ENCODE results near the gene INTS1.

DNA sequence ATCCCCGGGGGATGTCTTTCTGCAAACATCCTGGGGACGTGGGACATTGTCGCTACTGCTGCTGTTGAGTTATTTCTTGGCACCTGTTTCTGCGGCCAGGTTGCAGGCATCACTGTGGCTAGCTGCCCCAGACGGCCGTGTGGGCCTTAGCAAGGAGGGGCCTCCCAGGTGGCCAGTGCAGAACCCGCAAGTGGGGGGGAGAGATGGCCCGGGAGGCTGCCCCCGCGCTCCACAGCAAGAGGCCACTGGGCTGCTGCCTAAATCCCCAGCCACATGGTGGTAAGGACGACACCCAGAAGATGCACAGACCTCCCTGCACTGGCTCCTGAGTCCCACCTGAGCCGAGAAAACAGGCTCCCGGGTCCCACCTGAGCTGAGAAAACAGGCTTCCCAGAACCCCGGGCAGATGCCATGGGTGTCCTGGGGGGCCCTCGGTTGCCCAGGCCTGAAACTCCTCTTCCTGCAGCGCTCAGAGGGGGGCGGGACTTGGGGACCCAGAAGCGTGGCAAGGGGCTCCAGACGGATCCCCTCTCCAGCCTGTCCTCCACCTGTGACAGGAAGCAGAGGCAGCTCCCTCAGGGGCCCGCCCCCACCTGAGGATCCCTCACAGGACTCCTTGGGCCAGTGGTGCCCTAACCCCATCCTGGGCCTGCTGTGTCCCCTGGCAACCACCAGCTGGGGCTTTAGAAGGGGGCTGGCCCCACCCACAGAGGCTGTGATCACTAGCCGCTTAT, 25.4 kb upstream of the INTS1 start:
- no peak for TF ChIP-seq NFE2L1 (CRISPR knock-in tag; IDR thresholded peaks at IDR 0.05)
- no peak for TF ChIP-seq CTCF (IDR thresholded peaks at IDR 0.05)
- TF ChIP-seq RELA (CRISPR knock-in tag; IDR thresholded peaks at IDR 0.05; ENCODE audit: borderline replicate concordance): no peak
- TF ChIP-seq, protein P1, sequence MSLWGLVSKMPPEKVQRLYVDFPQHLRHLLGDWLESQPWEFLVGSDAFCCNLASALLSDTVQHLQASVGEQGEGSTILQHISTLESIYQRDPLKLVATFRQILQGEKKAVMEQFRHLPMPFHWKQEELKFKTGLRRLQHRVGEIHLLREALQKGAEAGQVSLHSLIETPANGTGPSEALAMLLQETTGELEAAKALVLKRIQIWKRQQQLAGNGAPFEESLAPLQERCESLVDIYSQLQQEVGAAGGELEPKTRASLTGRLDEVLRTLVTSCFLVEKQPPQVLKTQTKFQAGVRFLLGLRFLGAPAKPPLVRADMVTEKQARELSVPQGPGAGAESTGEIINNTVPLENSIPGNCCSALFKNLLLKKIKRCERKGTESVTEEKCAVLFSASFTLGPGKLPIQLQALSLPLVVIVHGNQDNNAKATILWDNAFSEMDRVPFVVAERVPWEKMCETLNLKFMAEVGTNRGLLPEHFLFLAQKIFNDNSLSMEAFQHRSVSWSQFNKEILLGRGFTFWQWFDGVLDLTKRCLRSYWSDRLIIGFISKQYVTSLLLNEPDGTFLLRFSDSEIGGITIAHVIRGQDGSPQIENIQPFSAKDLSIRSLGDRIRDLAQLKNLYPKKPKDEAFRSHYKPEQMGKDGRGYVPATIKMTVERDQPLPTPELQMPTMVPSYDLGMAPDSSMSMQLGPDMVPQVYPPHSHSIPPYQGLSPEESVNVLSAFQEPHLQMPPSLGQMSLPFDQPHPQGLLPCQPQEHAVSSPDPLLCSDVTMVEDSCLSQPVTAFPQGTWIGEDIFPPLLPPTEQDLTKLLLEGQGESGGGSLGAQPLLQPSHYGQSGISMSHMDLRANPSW (CRISPR knock-in tag; conservative IDR thresholded peaks at IDR 0.05; ENCODE audit: low read depth): no peak
- no peak for TF ChIP-seq USF2 (CRISPR knock-in tag; IDR thresholded peaks at IDR 0.05)
